Stimulated activated CD4-positive, alpha-beta T cell treated with anti-CD3 and anti-CD28 coated beads, Interleukin-4, amount 100 ng/mL, for 24 hours (primary cell): ENCODE data around the gene GNG13.
"Not testable (repeated sequence)": the region's sequence is repeated elsewhere in the genome, so short reads cannot be mapped to it uniquely, and the experiment has no call there.

Experiments
- DNase-seq: peaks from one replicate; pipeline ENCODE4 v3.0.0-alpha.2; 2020

The GNG13 gene

GRCh38 chr16:776298-776697 is 24.2 kb downstream of the GNG13 start:
- DNase-seq, result not testable (repeated sequence)

- DNase-seq, result no peak
Measured at GRCh38 chr16:775236-775796, 25.2 kb downstream of the GNG13 start.

GRCh38 chr16:774086-775001 is 26.2 kb downstream of the GNG13 start:
- no peak for DNase-seq

- no peak for DNase-seq
Measured at GRCh38 chr16:772959-773358, 27.6 kb downstream of the GNG13 start.

GRCh38 chr16:770411-770810 is 30.1 kb downstream of the GNG13 start:
- DNase-seq, result no peak

GRCh38 chr16:769934-770333 is 30.6 kb downstream of the GNG13 start:
- no peak for DNase-seq

GRCh38 chr16:769184-769784 is 31.2 kb downstream of the GNG13 start:
- DNase-seq, result no peak

- DNase-seq, result no peak
Measured at GRCh38 chr16:768428-768827, 32.1 kb downstream of the GNG13 start.

GRCh38 chr16:767743-768235 is 32.7 kb downstream of the GNG13 start:
- DNase-seq, result no peak

- no peak for DNase-seq
Measured at GRCh38 chr16:766820-767640, 33.5 kb downstream of the GNG13 start.

GRCh38 chr16:766008-766819 is 34.3 kb downstream of the GNG13 start:
- no peak for DNase-seq

GRCh38 chr16:765488-765865 is 35.1 kb downstream of the GNG13 start:
- DNase-seq, result no peak

- no peak for DNase-seq
Measured at GRCh38 chr16:764848-765487, 35.6 kb downstream of the GNG13 start.

- no peak for DNase-seq
Measured at GRCh38 chr16:764184-764750, 36.3 kb downstream of the GNG13 start.

GRCh38 chr16:763369-764183 is 37.0 kb downstream of the GNG13 start:
- DNase-seq, result no peak

- no peak for DNase-seq
Measured at GRCh38 chr16:762595-763268, 37.8 kb downstream of the GNG13 start.

GRCh38 chr16:761625-762513 is 38.7 kb downstream of the GNG13 start:
- DNase-seq, result no peak

GRCh38 chr16:760545-761343 is 39.8 kb downstream of the GNG13 start, which contains the start of gene MSLN:
MSLN (plus strand) TSS chr16:760734; CDS start chr16:762681, 1,947 bp downstream.
- DNase-seq, result no peak
